ENCODE data around the gene CBFA2T2.

GRCh38 chr20:33667245-33667675, 177.4 kb downstream of the CBFA2T2 start:
- no peak for TF ChIP-seq YY1 (IDR thresholded peaks at IDR 0.05; ENCODE audit: insufficient read depth, insufficient read length)
- no peak for TF ChIP-seq SUZ12 (IDR thresholded peaks at IDR 0.05; ENCODE audit: extremely low read depth, insufficient read depth, insufficient read length)

Measured in NT2/D1 (cell line).